ENCODE results near the gene SLC8A2. TPM values are rescaled to one million over a fixed set of nuclear protein-coding genes. Genes with fewer than 3 reads are reported as not detected.

The SLC8A2 gene
- 3.5 and 3.8 TPM in 2 replicates for total RNA-seq (2014; rRNA removed; shearing (Covaris generic))

- in situ Hi-C loops (cut with HindIII; ENCODE audit: low sequenced_read_pairs): no loop called here
- DNase-seq (ENCODE audit: low spot score): peak; percentile 95
Observed at GRCh38 chr19:47471733-47472457, at the start of gene SLC8A2. Gene SLC8A2, minus strand, starts transcription at chr19:47471893. Its CDS starts 5,490 bp downstream, at chr19:47466403.

DNA sequence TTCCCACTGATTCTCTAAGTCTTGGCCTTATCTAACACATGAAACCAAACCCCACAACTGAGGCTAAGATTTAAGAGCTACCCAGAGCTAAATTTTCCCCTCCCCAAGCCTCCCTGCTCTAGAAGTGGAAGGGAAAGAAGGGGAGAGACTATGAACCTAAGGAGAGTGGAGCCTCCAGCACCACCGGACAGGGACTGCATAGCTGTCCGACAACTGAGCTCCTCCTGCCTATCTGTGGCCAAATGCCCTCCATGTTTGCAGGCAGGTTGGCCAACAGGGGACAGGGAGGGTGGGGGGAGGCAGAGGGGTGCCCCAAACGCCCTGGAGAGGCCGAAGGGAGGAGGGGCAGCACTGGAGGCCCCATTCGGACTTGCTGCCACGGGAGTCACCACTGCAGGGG lies 49.1 kb upstream of the SLC8A2 start:
- no peak for DNase-seq (ENCODE audit: low spot score)
- in situ Hi-C loops (cut with HindIII; ENCODE audit: low sequenced_read_pairs): no loop called here

DNA sequence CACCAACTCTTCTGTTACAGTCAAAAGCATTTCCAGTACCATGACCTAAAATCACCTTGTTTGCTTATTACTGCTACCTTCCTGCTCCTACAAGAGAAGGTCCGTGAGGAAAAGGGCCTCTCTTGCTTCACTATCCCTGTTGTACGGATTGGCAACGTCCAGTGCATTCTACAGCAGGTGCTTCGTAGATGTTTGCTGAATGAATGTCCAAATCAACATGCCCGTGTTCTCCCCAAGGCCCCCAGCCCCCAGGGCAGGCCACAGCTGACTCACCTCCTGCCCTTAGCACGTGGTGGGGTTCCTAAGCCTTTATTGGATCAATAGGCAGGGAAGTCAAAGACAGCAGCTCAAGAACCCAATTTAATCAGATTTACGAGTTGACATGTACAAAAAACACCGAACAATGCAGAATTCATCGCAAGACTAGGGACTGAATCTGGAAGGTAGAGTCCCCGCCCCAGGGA lies 48.7 kb upstream of the SLC8A2 start:
- no peak for DNase-seq (ENCODE audit: low spot score)
- in situ Hi-C loops (cut with HindIII; ENCODE audit: low sequenced_read_pairs): no loop called here

GRCh38 chr19:47518854-47519253 lies 47.2 kb upstream of the SLC8A2 start:
- in situ Hi-C loops (cut with HindIII; ENCODE audit: low sequenced_read_pairs): no loop called here
- no peak for DNase-seq (ENCODE audit: low spot score)

DNA sequence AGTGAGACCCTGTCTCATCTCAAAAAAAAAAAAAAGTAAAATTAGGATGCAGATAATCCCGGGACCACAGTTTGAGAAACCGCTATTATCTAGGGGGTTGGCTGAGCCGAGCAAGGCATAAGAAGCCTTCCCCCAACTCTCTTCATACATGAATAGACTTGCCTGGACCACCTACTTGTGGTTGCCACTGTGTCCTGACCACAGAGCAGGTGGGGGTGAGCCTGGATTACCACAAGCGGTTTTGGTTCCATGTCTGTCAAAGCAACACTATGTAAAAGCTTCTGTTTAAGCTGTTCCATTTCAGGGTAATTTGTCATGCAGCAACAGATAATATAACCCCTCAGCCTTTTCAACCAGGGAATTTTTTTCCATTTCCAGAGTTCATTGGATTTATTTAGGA lies 46.4 kb upstream of the SLC8A2 start:
- DNase-seq (ENCODE audit: low spot score): no peak
- in situ Hi-C loops (cut with HindIII; ENCODE audit: low sequenced_read_pairs): no loop called here

- in situ Hi-C loops (cut with HindIII; ENCODE audit: low sequenced_read_pairs): no loop called here
Observed at GRCh38 chr19:47514869-47515588, 43.3 kb upstream of the SLC8A2 start, which contains the start of gene NAPA. Gene NAPA, minus strand, starts transcription at chr19:47515063. Its CDS starts 123 bp downstream, at chr19:47514940.

DNA sequence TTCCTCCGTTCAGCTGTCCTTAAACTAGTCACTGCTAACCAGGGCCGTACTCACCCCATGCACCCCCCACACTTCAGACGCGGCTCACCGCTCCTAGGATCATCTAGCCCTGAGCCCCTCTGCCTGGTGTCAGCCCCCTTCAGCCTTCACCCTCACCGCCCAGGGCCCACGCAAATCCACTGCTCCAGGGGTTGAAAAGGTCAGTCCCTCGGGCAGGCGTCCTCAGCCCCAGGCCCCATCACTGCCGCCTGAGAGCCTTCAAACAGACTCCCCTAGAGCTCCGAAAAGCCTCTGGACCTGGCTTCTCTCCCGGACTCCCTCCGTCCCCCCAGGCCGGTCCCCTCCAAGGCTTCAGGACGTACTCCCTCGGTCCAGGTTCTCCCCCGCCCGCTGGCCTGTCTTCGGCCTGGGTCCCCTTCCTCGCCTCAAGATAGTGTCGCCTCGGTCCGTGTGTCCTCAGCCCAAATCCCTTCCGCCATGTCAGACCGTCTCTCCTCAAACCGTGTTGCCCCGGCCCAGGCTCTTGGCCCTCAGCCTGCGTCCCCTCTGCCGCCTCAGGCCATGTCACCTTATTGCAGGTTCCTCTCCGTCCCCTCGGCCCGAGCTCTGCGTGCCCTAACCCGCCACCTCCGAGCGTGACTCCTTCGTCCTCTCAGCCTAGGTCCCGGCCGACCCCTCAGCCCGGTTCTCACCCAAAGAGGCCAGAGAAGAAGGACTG lies 42.6 kb upstream of the SLC8A2 start:
- in situ Hi-C loops (cut with HindIII; ENCODE audit: low sequenced_read_pairs): no loop called here

More at GRCh38 chr19:47514869-47515588, 43.3 kb upstream of the SLC8A2 start, which contains the start of gene NAPA:
- DNase-seq (ENCODE audit: low spot score): peak; percentile 100

DNA sequence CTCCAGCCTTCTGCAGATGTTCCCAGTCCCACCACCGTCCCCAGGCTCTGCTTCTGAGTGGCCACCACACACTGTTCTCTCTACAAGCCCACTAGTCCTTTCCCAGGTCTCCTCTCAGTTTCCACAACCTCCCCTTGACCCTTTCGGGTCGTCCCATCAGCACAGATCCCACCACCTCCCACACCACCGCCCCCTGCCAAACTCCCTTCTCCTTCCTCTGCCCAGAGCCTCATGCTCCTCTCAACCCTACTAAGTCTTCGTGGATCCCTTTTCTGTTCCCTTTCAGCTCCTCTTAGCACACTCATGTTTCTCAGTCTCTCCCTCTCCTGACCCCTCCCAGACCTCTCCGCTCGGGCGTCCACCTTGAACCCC lies 41.2 kb upstream of the SLC8A2 start:
- in situ Hi-C loops (cut with HindIII; ENCODE audit: low sequenced_read_pairs): no loop called here
- DNase-seq (ENCODE audit: low spot score): no peak

More for the DNA sequence above, 42.6 kb upstream of the SLC8A2 start:
- no peak for DNase-seq (ENCODE audit: low spot score)

DNA sequence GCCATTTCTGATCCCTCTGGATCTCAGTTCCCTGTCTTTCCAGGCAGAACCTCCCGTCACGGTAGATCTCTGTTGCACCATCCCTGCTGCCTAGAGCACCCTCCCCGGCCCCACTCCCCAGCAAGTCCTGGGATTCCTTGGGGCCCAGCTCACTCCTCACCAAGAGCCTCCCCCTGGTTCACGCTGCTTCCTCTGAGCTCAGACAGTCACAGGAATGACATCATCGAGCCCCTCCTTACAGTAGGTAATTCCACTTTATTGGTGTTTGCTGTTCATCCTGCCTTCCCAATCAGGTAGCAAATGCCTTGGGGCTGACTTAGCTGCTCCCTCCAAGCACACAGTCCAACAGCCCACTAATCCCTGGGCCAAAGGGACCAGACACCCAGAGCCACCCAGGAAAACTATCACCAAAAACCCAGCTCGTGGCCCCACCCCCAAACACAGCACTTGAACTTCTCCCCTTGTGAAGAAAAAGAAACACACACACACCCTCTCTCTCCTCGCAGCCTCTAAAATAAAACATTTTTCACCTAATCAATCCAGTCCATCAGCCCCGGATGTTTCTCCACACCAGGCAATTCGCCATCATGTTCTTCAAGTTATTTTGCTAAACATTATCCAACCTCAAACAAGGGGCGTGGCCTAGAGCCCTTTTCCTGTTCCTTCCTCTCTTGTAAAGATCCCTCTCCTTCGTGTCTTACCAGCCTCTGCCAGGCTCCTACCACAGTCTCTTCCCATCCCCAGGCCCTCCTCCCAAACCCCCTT lies 40.7 kb upstream of the SLC8A2 start:
- no peak for DNase-seq (ENCODE audit: low spot score)
- in situ Hi-C loops (cut with HindIII; ENCODE audit: low sequenced_read_pairs): no loop called here

GRCh38 chr19:47511681-47512080 lies 40.0 kb upstream of the SLC8A2 start:
- in situ Hi-C loops (cut with HindIII; ENCODE audit: low sequenced_read_pairs): no loop called here
- peak; percentile 82 for DNase-seq (ENCODE audit: low spot score)

- DNase-seq (ENCODE audit: low spot score): peak; percentile 81
- in situ Hi-C loops (cut with HindIII; ENCODE audit: low sequenced_read_pairs): no loop called here
Observed at GRCh38 chr19:47511128-47511517, 39.4 kb upstream of the SLC8A2 start.

DNA sequence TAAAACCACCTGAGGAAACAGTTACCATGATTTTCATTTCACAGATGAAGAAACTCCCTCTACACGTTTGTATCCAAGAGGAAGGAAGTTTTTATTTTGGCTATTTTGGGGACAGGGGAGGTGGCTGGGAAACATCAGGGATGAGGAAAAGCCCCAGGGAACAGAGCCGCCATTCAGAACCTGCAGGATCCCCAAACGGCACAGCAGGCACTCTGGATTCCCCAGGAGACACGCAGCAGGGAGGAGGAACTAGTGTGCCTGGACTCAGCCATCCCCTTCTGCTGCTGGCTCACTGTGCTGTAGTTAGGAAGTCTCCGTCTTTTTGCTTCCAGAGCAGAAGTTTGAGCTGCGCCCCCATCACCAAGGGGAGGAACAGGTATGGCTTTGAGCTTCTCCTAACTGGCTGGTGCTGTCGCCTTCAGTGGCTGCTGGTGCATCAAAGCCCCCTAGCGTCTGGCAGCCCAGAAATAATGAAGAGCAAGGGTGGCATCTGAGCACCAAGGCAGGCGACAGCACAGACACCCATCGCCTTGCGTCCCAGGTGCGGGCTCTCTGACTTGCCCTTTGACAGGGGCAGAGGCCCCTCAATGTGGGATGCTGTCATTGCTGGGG lies 38.9 kb upstream of the SLC8A2 start:
- in situ Hi-C loops (cut with HindIII; ENCODE audit: low sequenced_read_pairs): no loop called here
- DNase-seq (ENCODE audit: low spot score): peak; percentile 59

DNA sequence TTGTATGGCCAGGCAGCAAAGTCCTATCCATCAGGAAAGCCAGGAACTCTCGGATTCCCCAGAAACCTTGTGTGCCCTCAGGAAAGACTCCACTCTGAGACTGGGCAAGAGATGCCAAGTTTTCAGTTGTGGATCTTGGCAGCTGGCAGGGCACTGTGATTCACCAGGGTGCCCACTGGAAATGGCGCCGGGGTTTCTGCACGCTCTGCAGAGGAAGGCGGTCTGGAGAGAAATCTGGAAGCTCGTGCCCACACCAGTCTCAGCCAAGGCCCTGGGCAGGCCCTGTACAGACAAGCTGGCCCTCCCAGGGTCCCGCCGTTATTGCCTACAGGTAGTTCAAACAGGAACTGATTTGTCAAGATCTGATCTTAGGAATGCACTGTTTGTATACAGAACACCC lies 38.3 kb upstream of the SLC8A2 start:
- in situ Hi-C loops (cut with HindIII; ENCODE audit: low sequenced_read_pairs): no loop called here
- no peak for DNase-seq (ENCODE audit: low spot score)

DNA sequence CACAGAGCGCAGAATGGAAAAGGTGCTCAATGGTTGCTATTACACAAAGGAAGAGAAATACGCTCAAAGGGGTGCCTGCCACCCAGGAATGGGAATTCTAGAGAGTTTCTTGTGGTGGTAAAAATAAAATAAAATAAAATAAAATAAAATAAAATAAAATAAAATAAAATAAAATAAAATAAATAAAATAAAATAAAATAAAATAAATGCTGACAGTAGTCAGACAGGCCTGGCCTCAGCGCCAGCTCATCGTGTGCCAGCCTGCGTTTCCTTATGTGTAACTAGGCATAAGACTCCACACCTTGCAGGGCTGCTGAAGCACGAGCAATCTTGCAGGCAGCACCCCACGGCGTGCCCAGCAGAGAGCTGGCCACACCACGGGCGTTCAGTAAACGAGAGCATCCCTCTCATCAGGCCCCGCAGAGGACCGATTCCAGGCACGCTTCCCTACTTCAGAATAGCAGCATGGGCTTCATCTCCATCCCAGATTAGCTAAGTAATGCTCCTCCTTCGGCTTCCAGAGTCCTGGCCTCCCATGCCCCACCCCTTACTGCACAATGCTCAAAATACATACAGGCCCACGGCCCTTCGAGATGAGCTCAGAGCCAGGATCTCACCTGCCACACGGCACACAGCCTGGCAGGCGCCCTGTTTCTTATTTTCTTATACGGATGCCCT lies 37.6 kb upstream of the SLC8A2 start:
- peak; percentile 86 for DNase-seq (ENCODE audit: low spot score)
- in situ Hi-C loops (cut with HindIII; ENCODE audit: low sequenced_read_pairs): no loop called here

GRCh38 chr19:47508721-47509120 lies 37.0 kb upstream of the SLC8A2 start:
- DNase-seq (ENCODE audit: low spot score): no peak
- in situ Hi-C loops (cut with HindIII; ENCODE audit: low sequenced_read_pairs): no loop called here

- in situ Hi-C loops (cut with HindIII; ENCODE audit: low sequenced_read_pairs): no loop called here
- DNase-seq (ENCODE audit: low spot score): peak; percentile 94
Observed at GRCh38 chr19:47507924-47508553, 36.3 kb upstream of the SLC8A2 start.

DNA sequence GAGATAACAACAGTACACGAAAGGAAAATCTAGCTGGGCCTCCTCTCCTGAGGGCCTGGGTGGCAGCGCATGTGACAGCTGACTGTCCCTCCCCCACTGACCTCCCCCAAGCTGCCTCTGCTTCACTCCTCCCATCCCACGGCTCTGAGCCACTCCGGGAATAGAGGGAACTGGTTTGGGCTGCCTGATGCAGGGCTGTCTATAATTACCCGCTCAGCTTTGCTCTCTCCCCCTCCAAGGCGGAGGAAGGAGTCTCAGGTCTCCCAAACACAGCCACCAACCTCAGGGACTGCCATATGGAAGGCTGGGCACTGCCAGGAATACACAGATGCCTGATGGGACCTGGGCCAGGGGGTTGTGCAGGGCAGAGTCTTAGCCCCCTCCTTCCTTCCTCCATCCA lies 35.3 kb upstream of the SLC8A2 start:
- in situ Hi-C loops (cut with HindIII; ENCODE audit: low sequenced_read_pairs): no loop called here
- DNase-seq (ENCODE audit: low spot score): peak; percentile 95

GRCh38 chr19:47506459-47506858 lies 34.8 kb upstream of the SLC8A2 start:
- DNase-seq (ENCODE audit: low spot score): no peak
- in situ Hi-C loops (cut with HindIII; ENCODE audit: low sequenced_read_pairs): no loop called here
